Neuronal stem cell (in vitro differentiated cells): ENCODE measurements around the gene LYG1.

Source experiments
- DNase-seq: peaks from one replicate; pipeline ENCODE4 v3.0.0-alpha.2; 2013; ENCODE audit warnings: low spot score
- H2AFZ ChIP-seq: one replicate; pipeline ENCODE4 v1.6.1; 2013; ENCODE audit warnings: mild to moderate bottlenecking, low read length, inconsistent platforms
- H2AK5ac ChIP-seq: 2 replicates; pipeline ENCODE4 v1.6.1; 2013; ENCODE audit warnings: low read depth, mild to moderate bottlenecking, inconsistent platforms, low read length, moderate library complexity, mixed read lengths
- H2BK120ac ChIP-seq: 2 replicates; pipeline ENCODE4 v1.6.1; 2013; ENCODE audit warnings: low read depth, mild to moderate bottlenecking, inconsistent platforms, low read length, moderate library complexity, mixed read lengths
- H2BK12ac ChIP-seq: one replicate; pipeline ENCODE4 v1.6.1; 2013; ENCODE audit warnings: low read length, inconsistent platforms
- H2BK15ac ChIP-seq: 2 replicates; pipeline ENCODE4 v1.6.1; 2013; ENCODE audit warnings: mild to moderate bottlenecking, low read length, inconsistent platforms, mixed read lengths
- H2BK5ac ChIP-seq: one replicate; pipeline ENCODE4 v1.6.1; 2013; ENCODE audit warnings: inconsistent platforms, mild to moderate bottlenecking, low read length, moderate library complexity
- H3K14ac ChIP-seq: one replicate; pipeline ENCODE4 v1.6.1; 2013; ENCODE audit warnings: low read length, inconsistent platforms
- H3K18ac ChIP-seq: 2 replicates; pipeline ENCODE4 v1.6.1; 2013; ENCODE audit warnings: low read length, inconsistent platforms
- H3K23ac ChIP-seq: 2 replicates; pipeline ENCODE4 v1.6.1; 2013; ENCODE audit warnings: low read depth, mild to moderate bottlenecking, mixed read lengths, low read length, inconsistent platforms; ENCODE audit not compliant: poor library complexity
- H3K27ac ChIP-seq: replicated peaks from 3 replicates; pipeline ENCODE4 v1.5.1; 2013; ENCODE audit warnings: low read length, inconsistent platforms
- H3K27me3 ChIP-seq, 3 experiments: 2 replicates each; pipeline ENCODE4 v1.6.1; 2013; ENCODE audit warnings: low read length in 3 of 3, mild to moderate bottlenecking in 2 of 3, inconsistent platforms in 1 of 3, low read depth in 1 of 3, mixed read lengths in 1 of 3, moderate library complexity in 1 of 3; ENCODE audit not compliant: control insufficient read depth in 3 of 3, insufficient read depth in 3 of 3
- H3K36me3 ChIP-seq, 2 donors: replicated peaks in 1 of 2; 2 replicates each; pipeline ENCODE4 v1.6.1; 2013; ENCODE audit warnings: low read length in 2 of 2; ENCODE audit not compliant: control insufficient read depth in 2 of 2, insufficient read depth in 2 of 2
- H3K4ac ChIP-seq: 2 replicates; pipeline ENCODE4 v1.6.1; 2013; ENCODE audit warnings: inconsistent platforms, mild to moderate bottlenecking, low read length, moderate library complexity
- H3K4me1 ChIP-seq, 2 donors: 1 replicate in 1 of 2; 2 replicates in 1 of 2; pipeline ENCODE4 v1.6.1; 2013; ENCODE audit warnings: low read length in 2 of 2, low read depth in 1 of 2; ENCODE audit not compliant: control insufficient read depth in 2 of 2, insufficient read depth in 1 of 2
- H3K4me2 ChIP-seq: one replicate; pipeline ENCODE4 v1.6.1; 2013; ENCODE audit warnings: mild to moderate bottlenecking, low read length, inconsistent platforms; ENCODE audit not compliant: insufficient read depth, poor library complexity, severe bottlenecking
- H3K4me3 ChIP-seq, 2 donors: 2 replicates each; pipeline ENCODE4 v1.5.1; 2013; ENCODE audit warnings: low read length in 2 of 2, mild to moderate bottlenecking in 2 of 2, inconsistent platforms in 1 of 2, moderate library complexity in 1 of 2
- H3K79me1 ChIP-seq: one replicate; pipeline ENCODE4 v1.6.1; 2013; ENCODE audit warnings: low read depth, mild to moderate bottlenecking, inconsistent platforms, low read length, moderate library complexity
- H3K9ac ChIP-seq: one replicate; pipeline ENCODE4 v1.6.1; 2013; ENCODE audit warnings: mild to moderate bottlenecking, low read depth, low read length, inconsistent platforms; ENCODE audit not compliant: poor library complexity
- H3K9me3 ChIP-seq, 2 donors: replicated peaks in 1 of 2; 2 replicates each; pipeline versions ENCODE3 to v1.6.1; 2013; ENCODE audit warnings: low read length in 2 of 2, mild to moderate bottlenecking in 2 of 2, inconsistent platforms in 1 of 2, low read depth in 1 of 2, mixed read lengths in 1 of 2, moderate library complexity in 1 of 2; ENCODE audit not compliant: control insufficient read depth in 2 of 2, insufficient read depth in 1 of 2
- H4K8ac ChIP-seq: one replicate; pipeline ENCODE4 v1.6.1; 2013; ENCODE audit warnings: low read depth, mild to moderate bottlenecking, inconsistent platforms, low read length, moderate library complexity
- H4K91ac ChIP-seq: one replicate; pipeline ENCODE4 v1.6.1; 2013; ENCODE audit warnings: low read length, low read depth, mild to moderate bottlenecking, inconsistent platforms; ENCODE audit not compliant: poor library complexity
- whole genome bisulfite sequencing, 2 donors: extraction: QIAGEN DNeasy Blood & Tissue Kit; methylation state at CpG; one replicate each; pipeline ENCODE4 v1.1.7; 2013; ENCODE audit warnings: missing lambda C conversion rate in 2 of 2, mixed read lengths in 1 of 2; ENCODE audit not compliant: insufficient read length in 2 of 2, insufficient replicate concordance in 1 of 2; ENCODE audit errors: extremely low coverage in 2 of 2; 5-methylcytosine and 5-hydroxymethylcytosine counted together

LYG1 gene

GRCh38 chr2:99242151-99242550 lies 58.8 kb downstream of the LYG1 start:
- H3K9ac ChIP-seq: no peak overlapping the region
- H3K4ac ChIP-seq: no peak overlapping the region
- no peak overlapping the region for H2AFZ ChIP-seq
- H3K27me3 ChIP-seq: no peaks in the 10 kb centered on the region
- H3K9me3 ChIP-seq: no peaks in the 10 kb centered on the region
- no peak overlapping the region for H3K27ac ChIP-seq
- H3K14ac ChIP-seq: no peak overlapping the region
- peak; percentile 8 for DNase-seq
- H3K79me1 ChIP-seq: no peaks in the 10 kb centered on the region
- peaks cover 0 to 6% of the 10 kb centered on the region in 2 donors for H3K4me1 ChIP-seq
- H4K91ac ChIP-seq: no peak overlapping the region
- H2BK120ac ChIP-seq: no peak overlapping the region
- H2AK5ac ChIP-seq: no peak overlapping the region
- H3K4me2 ChIP-seq: no peak overlapping the region
- no peaks in the 10 kb centered on the region for H3K36me3 ChIP-seq
- no peak overlapping the region for H2BK12ac ChIP-seq
- no peak overlapping the region for H4K8ac ChIP-seq
- H2BK15ac ChIP-seq: no peak overlapping the region
- no peak overlapping the region for H3K18ac ChIP-seq
- no peak overlapping the region for H2BK5ac ChIP-seq
- no peak overlapping the region for H3K4me3 ChIP-seq
- no peak overlapping the region for H3K23ac ChIP-seq
- no CpG with 5 or more reads among the region's 6 CpGs for WGBS, 2 donors

GRCh38 chr2:99240431-99240830 lies 60.6 kb downstream of the LYG1 start:
- Histone ChIP-seq H2AK5ac (no peak overlapping the region), H3K23ac (no peak overlapping the region), H3K9me3 (no peaks in the 10 kb centered on the region), H3K27ac (no peak overlapping the region), H2AFZ (no peak overlapping the region), H3K36me3 (no peaks in the 10 kb centered on the region), H2BK5ac (no peak overlapping the region), H2BK15ac (no peak overlapping the region), H3K27me3 (no peaks in the 10 kb centered on the region), H3K14ac (no peak overlapping the region), H3K4me1 (peaks cover 0 to 6% of the 10 kb centered on the region in 2 donors), H2BK12ac (no peak overlapping the region), H3K4me2 (no peak overlapping the region), H3K18ac (no peak overlapping the region), H4K91ac (no peak overlapping the region), H3K9ac (no peak overlapping the region), H3K79me1 (no peaks in the 10 kb centered on the region), H4K8ac (no peak overlapping the region), H3K4me3 (no peak overlapping the region), H3K4ac (no peak overlapping the region), H2BK120ac (no peak overlapping the region)
- WGBS, 2 donors: no CpG with 5 or more reads among the region's 6 CpGs
- no peak for DNase-seq

- Histone ChIP-seq H2BK15ac (no peak overlapping the region), H2AK5ac (no peak overlapping the region), H2BK12ac (no peak overlapping the region), H4K91ac (no peak overlapping the region), H4K8ac (no peak overlapping the region), H3K18ac (no peak overlapping the region), H3K4ac (no peak overlapping the region), H2BK120ac (no peak overlapping the region), H3K4me3 (no peak overlapping the region), H3K9ac (no peak overlapping the region), H3K4me1 (peaks cover 0 to 6% of the 10 kb centered on the region in 2 donors), H3K4me2 (no peak overlapping the region), H2BK5ac (no peak overlapping the region), H3K23ac (no peak overlapping the region), H3K14ac (no peak overlapping the region), H3K79me1 (no peaks in the 10 kb centered on the region), H2AFZ (no peak overlapping the region), H3K36me3 (no peaks in the 10 kb centered on the region), H3K27me3 (no peaks in the 10 kb centered on the region), H3K9me3 (no peaks in the 10 kb centered on the region), H3K27ac (no peak overlapping the region)
- WGBS, 2 donors: no CpG with 5 or more reads among the region's 6 CpGs
- no peak for DNase-seq
Observed at GRCh38 chr2:99238599-99238998, 62.4 kb downstream of the LYG1 start.
